COR-L47 (cell line): ENCODE measurements around the gene EPHA1.

Source experiments
- DNase-seq: peaks from one replicate; lab custom pipeline; 2025; lab: John Stamatoyannopoulos, UW

Gene EPHA1

GRCh38 chr7:143388491-143389101 is 20.1 kb downstream of the EPHA1 start:
- no peak for DNase-seq

DNA sequence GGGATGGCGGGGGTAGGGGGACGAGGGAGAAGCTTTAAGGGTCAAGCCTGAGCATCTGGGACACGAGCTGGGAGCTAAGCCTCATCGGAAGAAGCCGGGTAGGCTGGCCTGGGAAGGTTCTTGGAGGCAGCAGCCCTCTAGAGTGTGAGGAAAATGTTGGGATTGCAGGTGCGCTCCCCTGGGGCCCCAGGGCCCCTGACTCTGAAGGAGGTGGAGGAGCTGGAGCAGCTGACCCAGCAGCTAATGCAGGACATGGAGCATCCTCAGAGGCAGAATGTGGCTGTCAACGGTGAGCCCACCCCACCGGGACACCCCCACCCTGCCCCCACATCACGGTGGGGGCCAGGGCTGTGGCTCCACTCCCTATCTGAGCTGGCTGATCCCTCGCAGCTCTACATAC is 20.6 kb downstream of the EPHA1 start:
- no peak for DNase-seq

GRCh38 chr7:143387156-143387975 is 21.3 kb downstream of the EPHA1 start:
- no peak for DNase-seq

GRCh38 chr7:143385891-143386781 is 22.5 kb downstream of the EPHA1 start:
- DNase-seq = no peak

DNA sequence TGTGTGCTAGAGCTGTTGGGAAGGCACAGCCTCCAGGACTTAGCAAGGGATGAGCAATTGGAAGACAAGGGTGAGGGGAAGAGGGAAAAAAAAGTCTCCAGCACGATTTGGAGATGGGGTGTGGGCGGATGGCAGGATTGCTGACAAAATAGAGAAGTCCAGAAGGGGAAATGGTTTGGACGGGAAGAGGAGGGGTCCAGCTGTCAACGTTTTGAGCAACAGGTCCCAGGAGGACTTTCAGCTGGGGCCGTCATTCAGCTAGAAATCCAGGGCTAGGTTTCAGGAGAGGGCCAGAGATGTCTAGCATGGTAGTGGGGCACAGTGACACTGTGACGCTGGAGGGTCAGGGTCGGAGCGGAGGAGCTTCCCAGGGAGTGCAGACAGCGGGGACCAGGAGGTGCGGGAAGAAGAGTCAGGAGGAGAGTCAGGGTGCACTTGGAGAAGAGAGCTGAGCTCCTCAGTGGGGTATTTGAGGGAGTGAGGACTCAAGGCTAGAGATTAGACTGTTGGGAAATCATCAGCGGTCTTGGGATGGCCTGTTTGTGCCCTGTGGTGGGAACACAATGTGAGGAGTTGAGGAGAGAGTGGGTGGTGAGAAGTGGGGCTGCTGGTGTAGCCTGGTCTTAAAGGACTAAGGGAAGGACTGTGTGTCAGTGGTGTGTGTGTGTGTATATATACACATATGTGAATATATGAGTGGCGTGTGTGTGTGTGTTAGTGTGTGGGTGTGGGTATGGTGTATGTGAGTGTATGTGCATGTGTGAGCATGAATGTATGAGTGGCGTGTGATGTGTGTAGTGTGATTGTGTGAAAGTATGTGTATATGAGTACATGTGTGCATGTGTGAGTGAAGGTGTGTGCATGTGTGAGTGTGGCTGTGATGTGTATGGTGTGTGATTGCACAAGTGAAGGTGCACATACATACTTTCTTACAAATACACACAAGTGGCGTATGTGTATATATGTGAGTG is 23.7 kb downstream of the EPHA1 start:
- no peak for DNase-seq

DNA sequence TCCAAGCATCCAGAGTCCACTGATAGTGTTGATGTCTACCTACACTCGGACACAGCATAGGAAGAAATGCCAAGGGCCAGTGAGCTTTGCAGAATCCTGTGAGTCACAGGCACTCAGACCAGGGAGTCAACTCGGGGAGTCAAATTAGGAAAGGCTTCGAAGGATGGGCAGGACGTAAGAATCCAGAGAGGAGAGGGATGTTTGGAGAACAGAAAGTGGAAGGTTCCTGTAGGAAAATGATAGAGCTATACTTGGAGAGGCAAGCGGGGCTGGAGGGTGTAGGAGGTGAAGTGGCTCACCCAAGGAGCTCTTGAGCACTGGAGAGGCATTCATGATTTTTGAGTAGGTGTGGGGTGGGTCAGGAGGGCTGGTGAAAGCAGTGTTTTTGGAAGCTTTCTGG is 24.5 kb downstream of the EPHA1 start:
- no peak for DNase-seq

- DNase-seq = no peak
Measured at GRCh38 chr7:143383642-143383957, 25.1 kb downstream of the EPHA1 start.

DNA sequence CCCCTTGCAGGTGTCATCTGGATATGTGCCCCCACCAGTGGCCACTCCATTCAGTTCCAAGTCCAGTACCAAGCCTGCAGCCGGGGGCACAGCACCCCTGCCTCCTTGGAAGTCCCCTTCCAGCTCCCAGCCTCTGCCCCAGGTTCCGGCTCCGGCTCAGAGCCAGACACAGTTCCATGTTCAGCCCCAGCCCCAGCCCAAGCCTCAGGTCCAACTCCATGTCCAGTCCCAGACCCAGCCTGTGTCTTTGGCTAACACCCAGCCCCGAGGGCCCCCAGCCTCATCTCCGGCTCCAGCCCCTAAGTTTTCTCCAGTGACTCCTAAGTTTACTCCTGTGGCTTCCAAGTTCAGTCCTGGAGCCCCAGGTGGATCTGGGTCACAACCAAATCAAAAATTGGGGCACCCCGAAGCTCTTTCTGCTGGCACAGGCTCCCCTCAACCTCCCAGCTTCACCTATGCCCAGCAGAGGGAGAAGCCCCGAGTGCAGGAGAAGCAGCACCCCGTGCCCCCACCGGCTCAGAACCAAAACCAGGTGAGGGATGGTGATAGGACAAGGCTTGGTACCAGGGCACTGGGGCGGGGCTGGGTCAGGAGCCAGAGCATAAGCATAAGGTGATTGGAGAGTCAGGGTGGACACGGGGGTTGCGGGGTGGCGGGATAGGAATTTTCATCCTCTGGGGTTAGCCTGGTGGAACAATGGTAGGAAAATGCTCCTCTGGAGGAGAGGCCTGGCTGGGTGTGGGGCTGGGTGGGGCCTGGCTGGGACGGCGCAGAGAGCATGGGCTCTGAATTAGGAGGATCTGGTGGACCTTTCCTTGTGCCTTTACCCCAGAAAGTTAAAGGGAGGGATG is 25.6 kb downstream of the EPHA1 start:
- DNase-seq = no peak

DNA sequence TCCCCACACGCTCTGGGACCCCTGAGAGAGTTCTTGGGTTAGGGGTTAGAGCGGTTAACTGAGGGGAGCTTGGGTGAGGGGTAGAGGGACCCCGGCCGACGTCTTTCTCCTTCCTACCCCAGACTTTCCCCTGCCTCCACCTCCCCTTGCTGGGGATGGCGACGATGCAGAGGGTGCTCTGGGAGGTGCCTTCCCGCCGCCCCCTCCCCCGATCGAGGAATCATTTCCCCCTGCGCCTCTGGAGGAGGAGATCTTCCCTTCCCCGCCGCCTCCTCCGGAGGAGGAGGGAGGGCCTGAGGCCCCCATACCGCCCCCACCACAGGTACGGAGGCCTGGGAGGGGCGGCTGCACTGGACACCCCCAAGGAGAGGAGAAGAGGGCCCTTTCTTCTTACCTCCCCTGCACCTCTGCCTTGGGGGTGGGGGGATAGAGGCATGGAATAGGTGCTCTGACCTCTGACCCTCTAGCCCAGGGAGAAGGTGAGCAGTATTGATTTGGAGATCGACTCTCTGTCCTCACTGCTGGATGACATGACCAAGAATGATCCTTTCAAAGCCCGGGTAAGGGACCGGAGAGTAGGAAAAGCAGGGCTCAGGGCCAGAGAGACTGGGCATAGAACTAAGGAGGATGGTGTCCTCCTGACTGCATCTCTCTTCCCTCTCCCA is 26.4 kb downstream of the EPHA1 start:
- DNase-seq = no peak

GRCh38 chr7:143381427-143382125 is 27.1 kb downstream of the EPHA1 start:
- peak; percentile 25 for DNase-seq

GRCh38 chr7:143380646-143381426 is 27.8 kb downstream of the EPHA1 start, which contains the start of gene ZYX:
Gene ZYX, plus strand, starts transcription at chr7:143381345. Its CDS starts 227 bp downstream, at chr7:143381572.
- DNase-seq = no peak

GRCh38 chr7:143380260-143380645 is 28.4 kb downstream of the EPHA1 start:
- DNase-seq = peak; percentile 39

GRCh38 chr7:143379611-143380259 is 28.9 kb downstream of the EPHA1 start:
- no peak for DNase-seq

DNA sequence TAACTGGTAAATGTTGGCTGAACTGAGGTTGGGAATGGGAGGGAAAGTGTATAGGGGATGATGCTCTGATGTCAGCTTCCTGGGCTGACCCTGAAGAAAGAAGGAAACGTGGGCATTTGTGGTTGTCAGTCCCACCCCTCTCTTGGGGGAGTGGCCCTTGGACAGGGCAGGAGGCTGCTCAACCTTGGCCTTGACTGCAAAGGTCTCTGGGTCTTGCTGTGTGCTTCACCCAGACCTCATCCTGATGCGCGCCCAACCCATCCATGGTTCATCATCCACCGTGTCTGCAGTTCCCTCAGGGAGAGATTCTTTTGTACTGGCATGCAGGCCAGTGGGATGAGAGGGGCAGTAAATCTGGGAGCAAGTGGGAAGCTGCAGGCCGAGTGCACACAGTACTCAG is 32.3 kb downstream of the EPHA1 start:
- DNase-seq = no peak

GRCh38 chr7:143375298-143376034 is 33.2 kb downstream of the EPHA1 start:
- no peak for DNase-seq

GRCh38 chr7:143374561-143374960 is 34.1 kb downstream of the EPHA1 start:
- no peak for DNase-seq

- no peak for DNase-seq
Measured at GRCh38 chr7:143373255-143373794, 35.3 kb downstream of the EPHA1 start.
